Stomach (tissue), 4 donors: ENCODE measurements around the gene CNOT3.

Experiments used
- POLR2A ChIP-seq, 4 donors: fragments of 450-650 bp; IDR thresholded peaks; one replicate each; pipeline ENCODE4 v1.6.1; 2016; ENCODE audit warnings: antibody characterized with exemption in 4 of 4, control low read depth in 2 of 4, mild to moderate bottlenecking in 1 of 4, moderate library complexity in 1 of 4
- POLR2AphosphoS5 ChIP-seq, 3 donors: sonication (generic); formaldehyde crosslinking; IDR thresholded peaks; one replicate each; pipeline ENCODE4 v1.6.1; 2016; ENCODE audit warnings: antibody characterized with exemption in 3 of 3
- TF ChIP-seq, protein P1 (sequence below), 7 experiments: fragments of 450-650 bp in 4 of 7; fragments of 200-600 bp in 3 of 7; sonication (generic) in 3 of 7; IDR thresholded peaks; one replicate each; pipeline ENCODE4 v1.5.1; 2016 to 2019; ENCODE audit warnings: antibody characterized with exemption in 7 of 7, control low read depth in 2 of 7, mild to moderate bottlenecking in 1 of 7

DNA sequence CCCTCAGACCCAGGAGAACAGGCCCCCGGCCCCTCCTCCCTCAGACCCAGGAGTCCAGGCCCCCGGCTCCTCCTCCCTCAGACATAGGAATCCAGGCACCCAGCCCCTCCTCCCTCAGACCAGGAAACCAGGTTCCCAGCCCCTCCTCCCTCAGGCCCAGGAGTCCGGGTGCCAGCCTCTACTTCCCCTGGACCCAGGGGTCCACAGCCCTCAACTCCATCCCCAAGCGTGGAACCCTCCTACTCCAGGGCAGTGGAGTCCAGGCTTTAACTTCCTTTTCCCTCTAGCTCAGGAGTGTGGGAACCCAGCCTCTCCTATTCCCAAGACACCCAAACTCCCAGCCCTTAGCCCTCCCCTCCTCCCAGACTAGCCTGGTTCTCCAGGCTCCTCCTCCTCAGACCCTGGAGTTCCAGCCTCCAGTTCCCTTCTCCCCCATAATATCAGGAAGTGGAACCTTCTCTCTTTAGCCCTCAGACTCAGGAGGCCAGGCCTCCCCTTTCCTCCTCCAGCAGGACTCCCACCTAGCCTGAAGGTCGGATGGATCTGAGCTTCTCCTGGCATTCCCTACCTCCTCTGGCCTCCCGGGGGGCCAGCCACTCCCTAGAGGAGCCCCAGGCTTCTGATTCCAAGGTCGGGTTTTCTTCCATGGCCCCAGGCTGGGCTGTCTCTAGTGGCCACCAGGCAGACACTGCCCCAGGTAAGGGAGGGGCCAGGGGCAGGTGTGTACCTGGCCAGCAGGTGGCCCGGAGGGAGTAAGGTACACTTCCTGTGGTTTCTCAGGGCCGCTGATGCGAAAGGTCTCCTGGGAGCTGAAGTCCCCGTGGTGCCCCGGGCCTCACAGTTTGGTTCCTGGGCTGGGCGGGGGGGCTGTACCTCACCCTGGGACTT is 35.2 kb downstream of the CNOT3 start, which contains the start of gene TMC4:
- TF ChIP-seq, protein P1, sequence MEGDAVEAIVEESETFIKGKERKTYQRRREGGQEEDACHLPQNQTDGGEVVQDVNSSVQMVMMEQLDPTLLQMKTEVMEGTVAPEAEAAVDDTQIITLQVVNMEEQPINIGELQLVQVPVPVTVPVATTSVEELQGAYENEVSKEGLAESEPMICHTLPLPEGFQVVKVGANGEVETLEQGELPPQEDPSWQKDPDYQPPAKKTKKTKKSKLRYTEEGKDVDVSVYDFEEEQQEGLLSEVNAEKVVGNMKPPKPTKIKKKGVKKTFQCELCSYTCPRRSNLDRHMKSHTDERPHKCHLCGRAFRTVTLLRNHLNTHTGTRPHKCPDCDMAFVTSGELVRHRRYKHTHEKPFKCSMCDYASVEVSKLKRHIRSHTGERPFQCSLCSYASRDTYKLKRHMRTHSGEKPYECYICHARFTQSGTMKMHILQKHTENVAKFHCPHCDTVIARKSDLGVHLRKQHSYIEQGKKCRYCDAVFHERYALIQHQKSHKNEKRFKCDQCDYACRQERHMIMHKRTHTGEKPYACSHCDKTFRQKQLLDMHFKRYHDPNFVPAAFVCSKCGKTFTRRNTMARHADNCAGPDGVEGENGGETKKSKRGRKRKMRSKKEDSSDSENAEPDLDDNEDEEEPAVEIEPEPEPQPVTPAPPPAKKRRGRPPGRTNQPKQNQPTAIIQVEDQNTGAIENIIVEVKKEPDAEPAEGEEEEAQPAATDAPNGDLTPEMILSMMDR (IDR thresholded peaks at IDR 0.05) = peak in 4 of 7 experiments; percentile 42 to 75 (median 59)
- peak in 2 of 3 donors; percentile 59 to 79 for TF ChIP-seq POLR2AphosphoS5 (IDR thresholded peaks at IDR 0.05)
- no peak for TF ChIP-seq POLR2A (IDR thresholded peaks at IDR 0.05)
